ENCODE measurements around the gene ULK2. TPM values are rescaled to one million over a fixed set of nuclear protein-coding genes. Genes with fewer than 3 reads are reported as not detected.

Gene ULK2
- total RNA-seq, 1 donor from 2014 or later, result 20.6 TPM

GRCh38 chr17:19753051-19753509 is 114.7 kb downstream of the ULK2 start:
- H3K9me3 ChIP-seq (ENCODE audit: low read depth), result no peaks in the 10 kb centered on the region
- H3K27ac ChIP-seq, result no peak overlapping the region
- Mint-ChIP-seq H3K27ac (no peak overlapping the region), H3K27me3 (ENCODE audit: insufficient read depth, low read depth) (peaks cover 18% of the 10 kb centered on the region), H3K36me3 (no peaks in the 10 kb centered on the region), H3K4me3 (no peak overlapping the region), H3K9me3 (peaks cover 3% of the 10 kb centered on the region), H3K4me1 (peaks cover 3% of the 10 kb centered on the region)
- no peaks in the 10 kb centered on the region for H3K79me2 ChIP-seq (ENCODE audit: low read depth)
- no peaks in the 10 kb centered on the region for H3F3A ChIP-seq (ENCODE audit: low read depth)
- H3K27me3 ChIP-seq, result no peaks in the 10 kb centered on the region
- no peaks in the 10 kb centered on the region for H3K36me3 ChIP-seq
- no peak overlapping the region for H3K4me3 ChIP-seq
- H4K20me1 ChIP-seq (ENCODE audit: low read depth), result no peaks in the 10 kb centered on the region
- DNase-seq (ENCODE audit: low spot score), result no peak
- no peak overlapping the region for H3K4me2 ChIP-seq
- H3K4me1 ChIP-seq, result peaks cover 5% of the 10 kb centered on the region
- no peak overlapping the region for H3K9ac ChIP-seq
- TF ChIP-seq EZH2 (IDR thresholded peaks at IDR 0.05), result no peak
- TF ChIP-seq, protein P1, sequence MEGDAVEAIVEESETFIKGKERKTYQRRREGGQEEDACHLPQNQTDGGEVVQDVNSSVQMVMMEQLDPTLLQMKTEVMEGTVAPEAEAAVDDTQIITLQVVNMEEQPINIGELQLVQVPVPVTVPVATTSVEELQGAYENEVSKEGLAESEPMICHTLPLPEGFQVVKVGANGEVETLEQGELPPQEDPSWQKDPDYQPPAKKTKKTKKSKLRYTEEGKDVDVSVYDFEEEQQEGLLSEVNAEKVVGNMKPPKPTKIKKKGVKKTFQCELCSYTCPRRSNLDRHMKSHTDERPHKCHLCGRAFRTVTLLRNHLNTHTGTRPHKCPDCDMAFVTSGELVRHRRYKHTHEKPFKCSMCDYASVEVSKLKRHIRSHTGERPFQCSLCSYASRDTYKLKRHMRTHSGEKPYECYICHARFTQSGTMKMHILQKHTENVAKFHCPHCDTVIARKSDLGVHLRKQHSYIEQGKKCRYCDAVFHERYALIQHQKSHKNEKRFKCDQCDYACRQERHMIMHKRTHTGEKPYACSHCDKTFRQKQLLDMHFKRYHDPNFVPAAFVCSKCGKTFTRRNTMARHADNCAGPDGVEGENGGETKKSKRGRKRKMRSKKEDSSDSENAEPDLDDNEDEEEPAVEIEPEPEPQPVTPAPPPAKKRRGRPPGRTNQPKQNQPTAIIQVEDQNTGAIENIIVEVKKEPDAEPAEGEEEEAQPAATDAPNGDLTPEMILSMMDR (IDR thresholded peaks at IDR 0.05), result no peak
- no peak for TF ChIP-seq EZH2phosphoT487 (IDR thresholded peaks at IDR 0.05)
- no peak overlapping the region for H2AFZ ChIP-seq (replicated peaks)

- no peak overlapping the region for H3K27ac ChIP-seq
- no peaks in the 10 kb centered on the region for H3K9me3 ChIP-seq (ENCODE audit: low read depth)
- no peaks in the 10 kb centered on the region for H4K20me1 ChIP-seq (ENCODE audit: low read depth)
- no peak for DNase-seq (ENCODE audit: low spot score)
- no peaks in the 10 kb centered on the region for H3K36me3 ChIP-seq
- no peaks in the 10 kb centered on the region for H3K27me3 ChIP-seq
- H3K4me3 ChIP-seq, result no peak overlapping the region
- H2AFZ ChIP-seq (replicated peaks), result no peak overlapping the region
- H3K9ac ChIP-seq, result no peak overlapping the region
- H3K4me3 Mint-ChIP-seq, result no peak overlapping the region
- no peak overlapping the region for H3K27ac Mint-ChIP-seq
- no peaks in the 10 kb centered on the region for H3K79me2 ChIP-seq (ENCODE audit: low read depth)
- H3K4me1 ChIP-seq, result peaks cover 5% of the 10 kb centered on the region
- no peaks in the 10 kb centered on the region for H3F3A ChIP-seq (ENCODE audit: low read depth)
- H3K27me3 Mint-ChIP-seq (ENCODE audit: insufficient read depth, low read depth), result peaks cover 18% of the 10 kb centered on the region
- TF ChIP-seq EZH2 (IDR thresholded peaks at IDR 0.05), result no peak
- TF ChIP-seq EZH2phosphoT487 (IDR thresholded peaks at IDR 0.05), result no peak
- TF ChIP-seq, protein P1 (IDR thresholded peaks at IDR 0.05), result no peak
- H3K4me2 ChIP-seq, result no peak overlapping the region
- H3K36me3 Mint-ChIP-seq, result no peaks in the 10 kb centered on the region
- peaks cover 3% of the 10 kb centered on the region for H3K9me3 Mint-ChIP-seq
- H3K4me1 Mint-ChIP-seq, result peaks cover 3% of the 10 kb centered on the region
These were observed 115.3 kb downstream of the ULK2 start for GRCh38 chr17:19752216-19753050.

DNA sequence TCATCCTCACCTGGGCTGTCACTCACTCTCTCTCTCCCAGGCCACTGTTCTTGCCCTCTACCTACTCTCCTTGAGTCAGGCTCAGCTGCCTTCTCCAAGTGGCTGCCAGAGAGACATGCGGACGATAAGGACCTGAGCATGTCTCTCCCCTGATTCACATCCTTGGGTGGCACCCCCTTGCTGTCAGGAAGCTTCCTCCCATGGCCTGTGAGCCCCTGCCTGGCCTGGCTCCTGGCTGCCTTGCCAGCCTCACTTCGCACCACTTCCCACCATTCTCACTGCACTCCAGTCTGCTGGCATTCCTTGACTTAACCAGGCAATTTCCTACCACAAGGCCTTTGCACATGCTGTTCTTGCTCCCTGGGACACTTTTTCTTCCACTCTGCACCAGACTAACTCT is 116.9 kb downstream of the ULK2 start:
- H3K27ac Mint-ChIP-seq, result no peak overlapping the region
- Histone ChIP-seq H3F3A (ENCODE audit: low read depth) (peaks cover 4% of the 10 kb centered on the region), H3K27me3 (no peaks in the 10 kb centered on the region), H3K36me3 (no peaks in the 10 kb centered on the region), H3K4me1 (peaks cover 5% of the 10 kb centered on the region), H2AFZ (replicated peaks) (no peak overlapping the region), H3K4me3 (no peak overlapping the region), H3K9me3 (ENCODE audit: low read depth) (no peaks in the 10 kb centered on the region), H3K27ac (no peak overlapping the region), H3K9ac (no peak overlapping the region), H3K79me2 (ENCODE audit: low read depth) (no peaks in the 10 kb centered on the region), H4K20me1 (ENCODE audit: low read depth) (no peaks in the 10 kb centered on the region), H3K4me2 (no peak overlapping the region)
- H3K27me3 Mint-ChIP-seq (ENCODE audit: insufficient read depth, low read depth), result peaks cover 22% of the 10 kb centered on the region
- H3K4me1 Mint-ChIP-seq, result peaks cover 4% of the 10 kb centered on the region
- H3K36me3 Mint-ChIP-seq, result no peaks in the 10 kb centered on the region
- H3K4me3 Mint-ChIP-seq, result no peak overlapping the region
- no peak for DNase-seq (ENCODE audit: low spot score)
- TF ChIP-seq, protein P1 (IDR thresholded peaks at IDR 0.05), result no peak
- TF ChIP-seq EZH2phosphoT487 (IDR thresholded peaks at IDR 0.05) (no peak), EZH2 (IDR thresholded peaks at IDR 0.05) (no peak)
- H3K9me3 Mint-ChIP-seq, result peaks cover 3% of the 10 kb centered on the region

All from neural progenitor cell (in vitro differentiated cells).